ENCODE data around the gene FAM3D. TPM values are rescaled to one million over a fixed set of nuclear protein-coding genes. Genes with fewer than 3 reads are reported as not detected.

Gene FAM3D
- total RNA-seq, 1 experiment from 2014 or later: not detected

GRCh38 chr3:58637509-58637908 lies 29.1 kb downstream of the FAM3D start:
- intact Hi-C loops (cut with micrococcal nuclease; ENCODE audit: unreplicated experiment) (no loop called here), in situ Hi-C loops (cut with HindIII; ENCODE audit: low pct_unique_long_range_greater_than_20kb, low sequenced_read_pairs) (no loop called here)
- no peaks in the 10 kb centered on the region for H3K36me3 ChIP-seq (ENCODE audit: control insufficient read depth, insufficient read depth, low read length)
- H3K27ac ChIP-seq (ENCODE audit: low read length): no peak overlapping the region
- no peaks in the 10 kb centered on the region for H3K4me1 ChIP-seq (ENCODE audit: control insufficient read depth, insufficient read depth, low read length)
- H3K27me3 ChIP-seq (ENCODE audit: control insufficient read depth, insufficient read depth, low read length): no peaks in the 10 kb centered on the region
- ATAC-seq (no peak), DNase-seq (ENCODE audit: low read depth, low spot score) (no peak)
- no peaks in the 10 kb centered on the region for H3K9me3 ChIP-seq (ENCODE audit: control insufficient read depth, insufficient read depth, low read depth, low read length)
- no TSS peak for BruUV-seq (replicated peaks)
- no peak overlapping the region for H3K4me3 ChIP-seq (ENCODE audit: low read depth in 2 of 2, low read length in 2 of 2)
- POLR2A ChIA-PET: no interaction called here
- CTCF ChIA-PET: no interaction called here
- TF ChIP-seq TCF7L2 (IDR thresholded peaks at IDR 0.05; ENCODE audit: low read depth, low read length) (no peak), SIN3A (IDR thresholded peaks at IDR 0.05; ENCODE audit: borderline replicate concordance, insufficient read depth, low read depth, low read length) (no peak), POLR2AphosphoS5 (IDR thresholded peaks at IDR 0.05; ENCODE audit: low read depth, low read length) (no peak)
- TF ChIP-seq, protein P1, sequence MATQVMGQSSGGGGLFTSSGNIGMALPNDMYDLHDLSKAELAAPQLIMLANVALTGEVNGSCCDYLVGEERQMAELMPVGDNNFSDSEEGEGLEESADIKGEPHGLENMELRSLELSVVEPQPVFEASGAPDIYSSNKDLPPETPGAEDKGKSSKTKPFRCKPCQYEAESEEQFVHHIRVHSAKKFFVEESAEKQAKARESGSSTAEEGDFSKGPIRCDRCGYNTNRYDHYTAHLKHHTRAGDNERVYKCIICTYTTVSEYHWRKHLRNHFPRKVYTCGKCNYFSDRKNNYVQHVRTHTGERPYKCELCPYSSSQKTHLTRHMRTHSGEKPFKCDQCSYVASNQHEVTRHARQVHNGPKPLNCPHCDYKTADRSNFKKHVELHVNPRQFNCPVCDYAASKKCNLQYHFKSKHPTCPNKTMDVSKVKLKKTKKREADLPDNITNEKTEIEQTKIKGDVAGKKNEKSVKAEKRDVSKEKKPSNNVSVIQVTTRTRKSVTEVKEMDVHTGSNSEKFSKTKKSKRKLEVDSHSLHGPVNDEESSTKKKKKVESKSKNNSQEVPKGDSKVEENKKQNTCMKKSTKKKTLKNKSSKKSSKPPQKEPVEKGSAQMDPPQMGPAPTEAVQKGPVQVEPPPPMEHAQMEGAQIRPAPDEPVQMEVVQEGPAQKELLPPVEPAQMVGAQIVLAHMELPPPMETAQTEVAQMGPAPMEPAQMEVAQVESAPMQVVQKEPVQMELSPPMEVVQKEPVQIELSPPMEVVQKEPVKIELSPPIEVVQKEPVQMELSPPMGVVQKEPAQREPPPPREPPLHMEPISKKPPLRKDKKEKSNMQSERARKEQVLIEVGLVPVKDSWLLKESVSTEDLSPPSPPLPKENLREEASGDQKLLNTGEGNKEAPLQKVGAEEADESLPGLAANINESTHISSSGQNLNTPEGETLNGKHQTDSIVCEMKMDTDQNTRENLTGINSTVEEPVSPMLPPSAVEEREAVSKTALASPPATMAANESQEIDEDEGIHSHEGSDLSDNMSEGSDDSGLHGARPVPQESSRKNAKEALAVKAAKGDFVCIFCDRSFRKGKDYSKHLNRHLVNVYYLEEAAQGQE (IDR thresholded peaks at IDR 0.05; ENCODE audit: insufficient read depth in 1 of 2, low read depth in 2 of 2, low read length in 1 of 2): no peak
- TF ChIP-seq, protein P2, sequence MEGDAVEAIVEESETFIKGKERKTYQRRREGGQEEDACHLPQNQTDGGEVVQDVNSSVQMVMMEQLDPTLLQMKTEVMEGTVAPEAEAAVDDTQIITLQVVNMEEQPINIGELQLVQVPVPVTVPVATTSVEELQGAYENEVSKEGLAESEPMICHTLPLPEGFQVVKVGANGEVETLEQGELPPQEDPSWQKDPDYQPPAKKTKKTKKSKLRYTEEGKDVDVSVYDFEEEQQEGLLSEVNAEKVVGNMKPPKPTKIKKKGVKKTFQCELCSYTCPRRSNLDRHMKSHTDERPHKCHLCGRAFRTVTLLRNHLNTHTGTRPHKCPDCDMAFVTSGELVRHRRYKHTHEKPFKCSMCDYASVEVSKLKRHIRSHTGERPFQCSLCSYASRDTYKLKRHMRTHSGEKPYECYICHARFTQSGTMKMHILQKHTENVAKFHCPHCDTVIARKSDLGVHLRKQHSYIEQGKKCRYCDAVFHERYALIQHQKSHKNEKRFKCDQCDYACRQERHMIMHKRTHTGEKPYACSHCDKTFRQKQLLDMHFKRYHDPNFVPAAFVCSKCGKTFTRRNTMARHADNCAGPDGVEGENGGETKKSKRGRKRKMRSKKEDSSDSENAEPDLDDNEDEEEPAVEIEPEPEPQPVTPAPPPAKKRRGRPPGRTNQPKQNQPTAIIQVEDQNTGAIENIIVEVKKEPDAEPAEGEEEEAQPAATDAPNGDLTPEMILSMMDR (IDR thresholded peaks at IDR 0.05): no peak

GRCh38 chr3:58635371-58636285 lies 30.9 kb downstream of the FAM3D start:
- DNase-seq (ENCODE audit: low read depth, low spot score) (no peak), ATAC-seq (no peak)
- intact Hi-C loops (cut with micrococcal nuclease; ENCODE audit: unreplicated experiment): no loop called here
- H3K4me3 ChIP-seq (ENCODE audit: low read depth in 2 of 2, low read length in 2 of 2): no peak overlapping the region
- in situ Hi-C loops (cut with HindIII; ENCODE audit: low pct_unique_long_range_greater_than_20kb, low sequenced_read_pairs): no loop called here
- ChIA-PET POLR2A (interaction anchor here (0.5 kb wide), 1 partner anchor 243 kb away, joined by 3 read pairs; no protein-coding TSS in a partner anchor), CTCF (no interaction called here)
- no peaks in the 10 kb centered on the region for H3K27me3 ChIP-seq (ENCODE audit: control insufficient read depth, insufficient read depth, low read length)
- TF ChIP-seq, protein P1 (IDR thresholded peaks at IDR 0.05; ENCODE audit: insufficient read depth in 1 of 2, low read depth in 2 of 2, low read length in 1 of 2): no peak
- no peak for TF ChIP-seq SIN3A (IDR thresholded peaks at IDR 0.05; ENCODE audit: borderline replicate concordance, insufficient read depth, low read depth, low read length)
- TF ChIP-seq, protein P2 (IDR thresholded peaks at IDR 0.05): no peak
- TF ChIP-seq TCF7L2 (IDR thresholded peaks at IDR 0.05; ENCODE audit: low read depth, low read length): no peak
- no peak for TF ChIP-seq POLR2AphosphoS5 (IDR thresholded peaks at IDR 0.05; ENCODE audit: low read depth, low read length)
- H3K9me3 ChIP-seq (ENCODE audit: control insufficient read depth, insufficient read depth, low read depth, low read length): no peaks in the 10 kb centered on the region
- no TSS peak for BruUV-seq (replicated peaks)
- H3K36me3 ChIP-seq (ENCODE audit: control insufficient read depth, insufficient read depth, low read length): no peaks in the 10 kb centered on the region
- no peak overlapping the region for H3K27ac ChIP-seq (ENCODE audit: low read length)
- H3K4me1 ChIP-seq (ENCODE audit: control insufficient read depth, insufficient read depth, low read length): no peaks in the 10 kb centered on the region

All from Panc1 (cell line).